H9 (cell line): Measurements from ENCODE around the gene MSL1. TPM values are rescaled to one million over a fixed set of nuclear protein-coding genes. Genes with fewer than 3 reads are reported as not detected.

Experiments used
- DNase-seq: peaks from one replicate; pipeline ENCODE4 v3.0.0-alpha.2; 2017
- H2AFZ ChIP-seq: one replicate; pipeline ENCODE4 v1.6.1; 2013; ENCODE audit warnings: mild to moderate bottlenecking, low read length, control low read depth, moderate library complexity
- H2AK5ac ChIP-seq: 2 replicates; pipeline ENCODE4 v1.6.1; 2013; ENCODE audit warnings: low read length, control low read depth, mixed read lengths; ENCODE audit not compliant: insufficient read length
- H2BK120ac ChIP-seq: one replicate; pipeline ENCODE4 v1.6.1; 2013; ENCODE audit warnings: low read depth, mild to moderate bottlenecking, low read length, control low read depth, inconsistent platforms; ENCODE audit not compliant: poor library complexity, severe bottlenecking
- H2BK12ac ChIP-seq: 2 replicates; pipeline ENCODE4 v1.6.1; 2013; ENCODE audit warnings: low read length, control low read depth, mixed read lengths, low read depth; ENCODE audit not compliant: insufficient read length
- H2BK15ac ChIP-seq: 2 replicates; pipeline ENCODE4 v1.6.1; 2013; ENCODE audit warnings: low read depth, low read length, control low read depth
- H2BK20ac ChIP-seq: one replicate; pipeline ENCODE4 v1.6.1; 2013; ENCODE audit warnings: low read depth, mild to moderate bottlenecking, low read length, control low read depth, inconsistent platforms; ENCODE audit not compliant: poor library complexity, severe bottlenecking
- H2BK5ac ChIP-seq: 2 replicates; pipeline ENCODE4 v1.6.1; 2013; ENCODE audit warnings: low read length, control low read depth, mixed read lengths; ENCODE audit not compliant: insufficient read length
- H3K14ac ChIP-seq: 2 replicates; pipeline ENCODE4 v1.6.1; 2013; ENCODE audit warnings: low read length, control low read depth; ENCODE audit not compliant: insufficient read depth
- H3K18ac ChIP-seq: 2 replicates; pipeline ENCODE4 v1.6.1; 2013; ENCODE audit warnings: low read depth, mild to moderate bottlenecking, mixed read lengths, low read length, control low read depth; ENCODE audit not compliant: insufficient read length
- H3K23ac ChIP-seq: 2 replicates; pipeline ENCODE4 v1.6.1; 2013; ENCODE audit warnings: low read length, control low read depth, mixed read lengths, low read depth; ENCODE audit not compliant: insufficient read length
- H3K23me2 ChIP-seq: 2 replicates; pipeline ENCODE4 v1.6.1; 2013; ENCODE audit warnings: low read depth, mild to moderate bottlenecking, mixed read lengths, low read length, control low read depth; ENCODE audit not compliant: insufficient read length, poor library complexity, severe bottlenecking
- H3K27ac ChIP-seq: 2 replicates; pipeline ENCODE4 v1.5.1; 2013; ENCODE audit warnings: low read length, control low read depth, mixed read lengths, low read depth; ENCODE audit not compliant: insufficient read length
- H3K27me3 ChIP-seq: 2 replicates; pipeline ENCODE4 v1.6.1; 2013; ENCODE audit warnings: low read length, control low read depth, inconsistent platforms; ENCODE audit not compliant: insufficient read depth
- H3K4ac ChIP-seq: 2 replicates; pipeline ENCODE4 v1.6.1; 2013; ENCODE audit warnings: low read depth, mild to moderate bottlenecking, control low read depth, inconsistent platforms, low read length, moderate library complexity
- H3K4me1 ChIP-seq: 2 replicates; pipeline ENCODE4 v1.6.1; 2013; ENCODE audit warnings: low read length, control low read depth, inconsistent platforms; ENCODE audit not compliant: insufficient read depth
- H3K4me2 ChIP-seq: 2 replicates; pipeline ENCODE4 v1.6.1; 2013; ENCODE audit warnings: low read length, control low read depth, mixed read lengths; ENCODE audit not compliant: insufficient read length, insufficient read depth
- H3K56ac ChIP-seq: 2 replicates; pipeline ENCODE4 v1.6.1; 2013; ENCODE audit warnings: low read depth, mild to moderate bottlenecking, mixed read lengths, low read length, control low read depth; ENCODE audit not compliant: insufficient read length
- H3K79me1 ChIP-seq: 2 replicates; pipeline ENCODE4 v1.6.1; 2013; ENCODE audit warnings: low read depth, mild to moderate bottlenecking, moderate library complexity, low read length, control low read depth, inconsistent platforms; ENCODE audit not compliant: insufficient read depth, poor library complexity, severe bottlenecking
- H3K79me2 ChIP-seq: 2 replicates; pipeline ENCODE4 v1.6.1; 2013; ENCODE audit warnings: low read length, control low read depth, inconsistent platforms; ENCODE audit not compliant: insufficient read depth
- H3K9ac ChIP-seq: 2 replicates; pipeline ENCODE4 v1.6.1; 2013; ENCODE audit warnings: low read length, control low read depth, mixed read lengths; ENCODE audit not compliant: insufficient read length; ENCODE audit errors: extremely low read depth
- H3K9me3 ChIP-seq: one replicate; pipeline ENCODE4 v1.6.1; 2013; ENCODE audit warnings: low read depth, low read length, inconsistent platforms; ENCODE audit not compliant: control insufficient read depth
- H3T11ph ChIP-seq: one replicate; pipeline ENCODE4 v1.6.1; 2013; ENCODE audit warnings: mild to moderate bottlenecking, low read length, control low read depth, inconsistent platforms
- H4K20me1 ChIP-seq: one replicate; pipeline ENCODE4 v1.6.1; 2013; ENCODE audit not compliant: control insufficient read depth, insufficient read length, insufficient read depth
- H4K5ac ChIP-seq: 2 replicates; pipeline ENCODE4 v1.6.1; 2013; ENCODE audit warnings: low read depth, mild to moderate bottlenecking, mixed read lengths, low read length, control low read depth; ENCODE audit not compliant: insufficient read length
- H4K8ac ChIP-seq: replicated peaks from 2 replicates; pipeline ENCODE4 v1.6.1; 2013; ENCODE audit warnings: low read length, control low read depth, mixed read lengths, low read depth; ENCODE audit not compliant: insufficient read length
- H4K91ac ChIP-seq: 2 replicates; pipeline ENCODE4 v1.6.1; 2013; ENCODE audit warnings: low read depth, mild to moderate bottlenecking, moderate library complexity, mixed read lengths, low read length, control low read depth; ENCODE audit not compliant: insufficient read length
- H3K27ac Mint-ChIP-seq, 3 experiments: 2 replicates in 2 of 3; 3 replicates in 1 of 3; pipeline ENCODE4 v1.8.0; 2020 to 2021; ENCODE audit warnings: mixed read lengths in 3 of 3, mild to moderate bottlenecking in 1 of 3, moderate library complexity in 1 of 3
- H3K27me3 Mint-ChIP-seq: 2 replicates; pipeline ENCODE4 v1.8.0; 2021; ENCODE audit warnings: low read depth, mild to moderate bottlenecking, moderate library complexity, mixed read lengths
- H3K36me3 Mint-ChIP-seq, 3 experiments: 2 replicates in 2 of 3; 3 replicates in 1 of 3; pipeline ENCODE4 v1.8.0; 2020 to 2021; ENCODE audit warnings: low read depth in 3 of 3, mixed read lengths in 3 of 3; ENCODE audit not compliant: insufficient read depth in 1 of 3
- H3K4me1 Mint-ChIP-seq, 2 experiments: 2 replicates each; pipeline ENCODE4 v1.8.0; 2020; ENCODE audit warnings: mixed read lengths in 2 of 2
- H3K4me3 Mint-ChIP-seq, 2 experiments: 2 replicates in 1 of 2; 3 replicates in 1 of 2; pipeline ENCODE4 v1.8.0; 2020 to 2021; ENCODE audit warnings: mild to moderate bottlenecking in 2 of 2, mixed read lengths in 2 of 2, moderate library complexity in 1 of 2
- H3K9me3 Mint-ChIP-seq, 2 experiments: 2 replicates in 1 of 2; 3 replicates in 1 of 2; pipeline ENCODE4 v1.8.0; 2020; ENCODE audit warnings: mild to moderate bottlenecking in 2 of 2, mixed read lengths in 2 of 2, moderate library complexity in 1 of 2
- CTCF ChIP-seq: fragments of 200-600 bp; sonication (generic); conservative IDR thresholded peaks from 3 replicates; pipeline ENCODE4 v1.8.0; 2021; ENCODE audit warnings: antibody characterized with exemption, mild to moderate bottlenecking
- WGBS: extraction: QIAGEN DNeasy Blood & Tissue Kit; methylation state at CpG from one replicate; pipeline ENCODE4 v1.1.7; 2013; ENCODE audit warnings: missing lambda C conversion rate, low lambda C conversion rate, mixed read lengths; ENCODE audit not compliant: insufficient read length; ENCODE audit errors: extremely low coverage; 5-methylcytosine and 5-hydroxymethylcytosine counted together
- total RNA-seq: library from RNA; stranded (reverse); gene quantifications from 2 replicates; pipeline ENCODE4 v1.2.1, GENCODE V29; 2021

MSL1 gene
- total RNA-seq, 1 experiment from 2014 or later, result 105 TPM

- no peak overlapping the region for H3K27ac ChIP-seq
- H3K9ac ChIP-seq, result no peak overlapping the region
- no peak overlapping the region for H3K23ac ChIP-seq
- Mint-ChIP-seq H3K27me3 (no peaks in the 10 kb centered on the region), H3K27ac (peak overlapping the region in 2 of 3 experiments; percentile 22 to 49; a peak in 3 of 7 replicates), H3K4me1 (peaks cover 6 to 8% of the 10 kb centered on the region in 2 experiments), H3K4me3 (no peak overlapping the region), H3K36me3 (peaks cover 43 to 74% (median 61%) of the 10 kb centered on the region in 3 experiments; a peak in 6 of 7 replicates), H3K9me3 (no peaks in the 10 kb centered on the region)
- no peak overlapping the region for H3K56ac ChIP-seq
- TF ChIP-seq CTCF, result no peak; the same call in 2 of the 3 replicates
- H2BK20ac ChIP-seq, result no peak overlapping the region
- H4K20me1 ChIP-seq, result peaks cover 3% of the 10 kb centered on the region
- H2AFZ ChIP-seq, result no peak overlapping the region
- no peak overlapping the region for H3T11ph ChIP-seq
- no peaks in the 10 kb centered on the region for H3K9me3 ChIP-seq
- no peak overlapping the region for H2BK15ac ChIP-seq
- H2BK120ac ChIP-seq, result no peak overlapping the region
- no peak overlapping the region for H4K5ac ChIP-seq
- H4K8ac ChIP-seq, result no peak overlapping the region
- H2AK5ac ChIP-seq, result no peak overlapping the region
- no peaks in the 10 kb centered on the region for H3K4me1 ChIP-seq
- DNase-seq, result no peak
- no peak overlapping the region for H3K18ac ChIP-seq
- WGBS, result no CpG with 5 or more reads among the region's 3 CpGs
- no peak overlapping the region for H3K4ac ChIP-seq
- H3K79me1 ChIP-seq, result no peaks in the 10 kb centered on the region
- no peaks in the 10 kb centered on the region for H3K79me2 ChIP-seq
- H3K27me3 ChIP-seq, result no peaks in the 10 kb centered on the region
- H2BK12ac ChIP-seq, result no peak overlapping the region
- no peak overlapping the region for H3K14ac ChIP-seq
- H4K91ac ChIP-seq, result no peak overlapping the region
- H2BK5ac ChIP-seq, result no peak overlapping the region
- no peak overlapping the region for H3K4me2 ChIP-seq
- peaks cover 5% of the 10 kb centered on the region for H3K23me2 ChIP-seq
Measured at GRCh38 chr17:40135817-40136216, 14.0 kb downstream of the MSL1 start.
